SK-N-MC (cell line): ENCODE measurements around the gene CLDND2.

ENCODE experiments used
- EZH2 ChIP-seq: fragments of 200-600 bp; sonication (generic); IDR thresholded peaks from one replicate; pipeline ENCODE4 v1.6.1; 2017; ENCODE audit warnings: antibody characterized with exemption
- POLR2AphosphoS5 ChIP-seq: IDR thresholded peaks from 2 replicates; pipeline ENCODE4 v1.6.1; 2012; ENCODE audit warnings: mild to moderate bottlenecking, low read depth, low read length, borderline replicate concordance

DNA sequence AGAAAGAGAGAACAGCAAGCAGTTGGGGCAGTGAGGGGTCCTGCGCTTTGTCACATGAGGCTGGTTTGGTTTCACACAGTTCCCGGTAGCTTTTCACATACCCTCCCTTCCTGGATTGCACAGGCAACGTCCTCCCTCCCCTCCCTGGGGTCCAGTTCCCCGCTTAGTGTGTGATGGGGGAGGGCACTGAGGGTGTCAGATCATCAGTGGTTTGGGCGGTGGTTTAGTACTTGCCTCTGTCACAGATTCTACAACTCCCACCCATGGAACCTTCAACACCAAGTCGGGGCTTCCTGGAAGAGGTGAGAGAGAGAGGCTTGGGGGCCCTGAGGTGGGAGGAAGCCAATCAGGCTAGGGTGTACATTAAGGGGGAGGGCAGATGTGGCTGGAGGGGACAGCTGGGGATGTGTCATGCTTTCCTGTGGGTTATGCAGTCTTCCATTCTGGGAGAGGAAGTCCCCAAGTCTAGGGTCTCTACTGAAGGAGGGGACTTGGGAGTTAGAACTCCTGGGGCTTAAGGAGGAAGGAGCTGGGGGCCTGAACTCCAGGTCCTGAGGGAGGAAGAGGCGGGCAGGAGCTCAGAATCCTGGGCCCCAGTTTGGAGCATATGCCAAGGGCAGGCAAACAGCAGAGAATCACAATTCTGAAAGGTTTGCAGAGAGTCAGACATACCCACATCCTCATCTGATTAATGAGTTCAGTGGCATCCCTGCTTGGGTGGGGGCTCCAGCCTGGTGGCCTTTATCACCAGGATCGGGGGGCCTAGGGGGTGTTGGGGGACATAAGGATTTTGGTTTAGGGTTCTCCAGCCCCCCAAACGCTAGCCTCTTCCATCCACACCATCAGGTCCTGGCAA, 4.1 kb upstream of the CLDND2 start, which contains the start of gene NKG7:
- TF ChIP-seq EZH2 (no peak), POLR2AphosphoS5 (no peak)
